ENCODE measurements around the gene INPP5B.

GRCh38 chr1:37994886-37995566 is 48.2 kb upstream of the INPP5B start:
- TF ChIP-seq NFRKB (IDR thresholded peaks at IDR 0.05) (no peak), SP1 (IDR thresholded peaks at IDR 0.05) (no peak), HDGF (IDR thresholded peaks at IDR 0.05; ENCODE audit: borderline replicate concordance) (no peak), SUZ12 (IDR thresholded peaks at IDR 0.05) (no peak), FOXM1 (IDR thresholded peaks at IDR 0.05; ENCODE audit: borderline replicate concordance) (no peak), TARDBP (IDR thresholded peaks at IDR 0.05) (no peak), CTBP1 (IDR thresholded peaks at IDR 0.05; ENCODE audit: borderline replicate concordance) (no peak), ARNT (IDR thresholded peaks at IDR 0.05) (no peak), L3MBTL2 (conservative IDR thresholded peaks at IDR 0.05) (no peak), FOXA1 (IDR thresholded peaks at IDR 0.05) (no peak), ZNF384 (IDR thresholded peaks at IDR 0.05) (no peak), PKNOX1 (IDR thresholded peaks at IDR 0.05) (no peak)
